K562 (cell line): ENCODE data around the gene COQ8B. TPM values are rescaled to one million over a fixed set of nuclear protein-coding genes. Genes with fewer than 3 reads are reported as not detected.

Source experiments
- FOXK1 ChIP-seq: sonication (generic); formaldehyde crosslinking; IDR thresholded peaks from 2 replicates; pipeline ENCODE4 v1.8.0; 2022; ENCODE audit warnings: missing genetic modification reagents, mild to moderate bottlenecking, borderline replicate concordance
- FOXM1 ChIP-seq, 2 experiments: fragments of 450-650 bp in 1 of 2; sonication (generic) in 1 of 2; formaldehyde crosslinking in 1 of 2; IDR thresholded peaks; 2 replicates each; pipeline versions ENCODE4 v1.6.1 to v1.9.0; 2017 to 2022; ENCODE audit warnings: low read depth in 2 of 2, mild to moderate bottlenecking in 2 of 2, missing genetic modification reagents in 1 of 2, moderate library complexity in 1 of 2
- HDAC6 ChIP-seq: IDR thresholded peaks from 2 replicates; pipeline ENCODE4 v1.6.1; 2012; ENCODE audit warnings: low read depth, mild to moderate bottlenecking, control low read depth, inconsistent platforms, low read length, moderate library complexity
- MAFK ChIP-seq: IDR thresholded peaks from 2 replicates; pipeline ENCODE4 v1.6.1; 2011; ENCODE audit warnings: low read length, improper control_type of control experiment
- NCOA4 ChIP-seq: fragments of 450-650 bp; IDR thresholded peaks from 2 replicates; pipeline ENCODE4 v1.6.1; 2018; ENCODE audit warnings: mild to moderate bottlenecking; ENCODE audit not compliant: partially characterized antibody
- NFE2L1 ChIP-seq: fragments of 450-650 bp; IDR thresholded peaks from 2 replicates; pipeline ENCODE4 v1.6.1; 2016; ENCODE audit warnings: missing genetic modification characterization, low read depth, mild to moderate bottlenecking, missing compliant biosample characterization, moderate library complexity, borderline replicate concordance
- NFRKB ChIP-seq: fragments of 450-650 bp; IDR thresholded peaks from 2 replicates; pipeline ENCODE4 v1.6.1; 2016; ENCODE audit warnings: low read depth
- PHB2 ChIP-seq: fragments of 450-650 bp; IDR thresholded peaks from 2 replicates; pipeline ENCODE4 v1.6.1; 2017; ENCODE audit warnings: low read depth
- RBM39 ChIP-seq: fragments of 200-400 bp; formaldehyde crosslinking; optimal IDR thresholded peaks from 2 replicates; pipeline ENCODE3; 2018; ENCODE audit warnings: low read depth, low read length
- SREBF2 ChIP-seq: sonication (generic); formaldehyde crosslinking; IDR thresholded peaks from 2 replicates; pipeline ENCODE4 v1.4.0; 2020; ENCODE audit warnings: mild to moderate bottlenecking, missing genetic modification reagents
- SRSF9 ChIP-seq: fragments of 200-400 bp; formaldehyde crosslinking; IDR thresholded peaks from 2 replicates; pipeline ENCODE4 v1.6.1; 2017; ENCODE audit warnings: low read depth, low read length, borderline replicate concordance
- ZFPM2 ChIP-seq: fragments of 250-450 bp; sonication (Bioruptor Pico); IDR thresholded peaks from 2 replicates; pipeline ENCODE4 v1.5.1; 2022; ENCODE audit warnings: mild to moderate bottlenecking
- ZNF778 ChIP-seq: fragments of 450-650 bp; formaldehyde crosslinking; IDR thresholded peaks from 2 replicates; pipeline ENCODE4 v1.4.0; 2020; ENCODE audit warnings: mild to moderate bottlenecking, moderate library complexity
- polyA plus RNA-seq, 8 experiments: library from polyadenylated mRNA; depleted of rRNA in 4 of 8; stranded (reverse) in 5 of 8; unstranded in 3 of 8; fragments of >200 nt; fragmentation: Nextera tagmentation in 2 of 8; fragmentation: Illumina TruSeq in 1 of 8; extraction: Ambion mirVana in 2 of 8; extraction: Trizol in 1 of 8; gene quantifications; 2 replicates each; pipeline versions ENCODE4 v1.2.1 to v1.2.3, GENCODE V29; 2011 to 2014; ENCODE audit warnings: inconsistent platforms in 1 of 8, missing spikeins in 1 of 8
- total RNA-seq, 7 experiments: library from RNA; depleted of rRNA in 6 of 7; stranded (reverse); fragments of >200 nt in 6 of 7; fragmentation: Illumina TruSeq in 2 of 7; extraction: Trizol in 2 of 7; gene quantifications; 2 replicates each; pipeline versions ENCODE4 v1.2.1 to v1.2.3, GENCODE V29; 2011 to 2021; ENCODE audit warnings: low replicate concordance in 1 of 7
- TF ChIP-seq, protein P1 (sequence below): sonication (generic); formaldehyde crosslinking; IDR thresholded peaks from 2 replicates; pipeline ENCODE4 v1.8.1; 2022; ENCODE audit warnings: missing genetic modification reagents
- TF ChIP-seq, protein P2 (sequence below): sonication (generic); formaldehyde crosslinking; IDR thresholded peaks from 2 replicates; pipeline ENCODE4 v1.8.0; 2023; ENCODE audit warnings: missing genetic modification reagents, mild to moderate bottlenecking, borderline replicate concordance
- TF ChIP-seq, protein P3 (sequence below): fragments of 250-450 bp; sonication (Bioruptor Pico); IDR thresholded peaks from 2 replicates; pipeline ENCODE4 v1.5.0; 2021
- TF ChIP-seq, protein P4 (sequence below): fragments of 450-650 bp; formaldehyde crosslinking; IDR thresholded peaks from 2 replicates; pipeline ENCODE4 v1.4.0; 2020; ENCODE audit warnings: mild to moderate bottlenecking
- TF ChIP-seq, protein P5 (sequence below): sonication (generic); formaldehyde crosslinking; IDR thresholded peaks from 2 replicates; pipeline ENCODE4 v1.8.1; 2023; ENCODE audit warnings: mild to moderate bottlenecking, missing genetic modification reagents, moderate library complexity

The COQ8B gene
- total and polyA plus RNA-seq, 9 of the 15 experiments (the other 6 are each of a cell fraction or from before 2014, with no cell fraction given), result 0.41 to 32.3 (median 12.9) TPM

DNA sequence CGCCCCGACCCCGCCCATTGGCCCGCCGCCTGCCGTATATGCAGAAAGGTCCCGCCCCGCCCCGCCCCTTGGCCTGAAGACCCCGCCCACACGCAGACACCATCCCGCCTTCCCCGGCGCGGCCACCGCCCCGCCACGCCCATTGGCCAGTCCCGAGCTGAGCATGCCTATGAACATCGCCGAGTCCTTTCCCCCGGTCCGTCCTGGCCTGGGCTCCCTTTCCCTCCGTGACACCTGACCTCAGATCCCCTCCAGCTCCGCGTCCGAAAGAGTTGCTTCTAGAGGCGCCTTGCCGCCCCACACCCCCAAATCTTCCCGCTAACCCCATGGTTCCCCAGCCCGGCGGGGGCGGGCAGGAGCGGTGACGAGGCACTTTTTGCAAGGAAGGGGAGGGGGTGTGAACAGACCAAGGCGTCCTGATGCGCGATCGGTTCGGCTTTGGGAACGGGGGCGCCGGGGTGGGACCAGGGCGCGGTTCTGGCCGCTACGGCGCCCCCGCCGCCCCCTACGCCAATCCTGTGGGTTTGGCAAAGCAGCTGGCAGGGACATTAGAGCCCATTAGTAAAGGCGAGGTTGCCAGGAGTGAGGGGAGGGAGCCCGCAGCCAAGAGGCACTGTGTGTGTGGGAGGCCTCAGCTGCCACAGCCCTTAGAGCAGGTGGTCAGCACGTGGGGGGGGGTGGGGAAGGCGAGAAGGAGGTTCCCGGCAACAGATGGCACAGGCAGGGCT is 25.8 kb downstream of the COQ8B start (continued):
- TF ChIP-seq, protein P1, sequence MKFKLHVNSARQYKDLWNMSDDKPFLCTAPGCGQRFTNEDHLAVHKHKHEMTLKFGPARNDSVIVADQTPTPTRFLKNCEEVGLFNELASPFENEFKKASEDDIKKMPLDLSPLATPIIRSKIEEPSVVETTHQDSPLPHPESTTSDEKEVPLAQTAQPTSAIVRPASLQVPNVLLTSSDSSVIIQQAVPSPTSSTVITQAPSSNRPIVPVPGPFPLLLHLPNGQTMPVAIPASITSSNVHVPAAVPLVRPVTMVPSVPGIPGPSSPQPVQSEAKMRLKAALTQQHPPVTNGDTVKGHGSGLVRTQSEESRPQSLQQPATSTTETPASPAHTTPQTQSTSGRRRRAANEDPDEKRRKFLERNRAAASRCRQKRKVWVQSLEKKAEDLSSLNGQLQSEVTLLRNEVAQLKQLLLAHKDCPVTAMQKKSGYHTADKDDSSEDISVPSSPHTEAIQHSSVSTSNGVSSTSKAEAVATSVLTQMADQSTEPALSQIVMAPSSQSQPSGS (CRISPR knock-in tag), result no peak
- TF ChIP-seq NCOA4, result no peak
- TF ChIP-seq, protein P2, sequence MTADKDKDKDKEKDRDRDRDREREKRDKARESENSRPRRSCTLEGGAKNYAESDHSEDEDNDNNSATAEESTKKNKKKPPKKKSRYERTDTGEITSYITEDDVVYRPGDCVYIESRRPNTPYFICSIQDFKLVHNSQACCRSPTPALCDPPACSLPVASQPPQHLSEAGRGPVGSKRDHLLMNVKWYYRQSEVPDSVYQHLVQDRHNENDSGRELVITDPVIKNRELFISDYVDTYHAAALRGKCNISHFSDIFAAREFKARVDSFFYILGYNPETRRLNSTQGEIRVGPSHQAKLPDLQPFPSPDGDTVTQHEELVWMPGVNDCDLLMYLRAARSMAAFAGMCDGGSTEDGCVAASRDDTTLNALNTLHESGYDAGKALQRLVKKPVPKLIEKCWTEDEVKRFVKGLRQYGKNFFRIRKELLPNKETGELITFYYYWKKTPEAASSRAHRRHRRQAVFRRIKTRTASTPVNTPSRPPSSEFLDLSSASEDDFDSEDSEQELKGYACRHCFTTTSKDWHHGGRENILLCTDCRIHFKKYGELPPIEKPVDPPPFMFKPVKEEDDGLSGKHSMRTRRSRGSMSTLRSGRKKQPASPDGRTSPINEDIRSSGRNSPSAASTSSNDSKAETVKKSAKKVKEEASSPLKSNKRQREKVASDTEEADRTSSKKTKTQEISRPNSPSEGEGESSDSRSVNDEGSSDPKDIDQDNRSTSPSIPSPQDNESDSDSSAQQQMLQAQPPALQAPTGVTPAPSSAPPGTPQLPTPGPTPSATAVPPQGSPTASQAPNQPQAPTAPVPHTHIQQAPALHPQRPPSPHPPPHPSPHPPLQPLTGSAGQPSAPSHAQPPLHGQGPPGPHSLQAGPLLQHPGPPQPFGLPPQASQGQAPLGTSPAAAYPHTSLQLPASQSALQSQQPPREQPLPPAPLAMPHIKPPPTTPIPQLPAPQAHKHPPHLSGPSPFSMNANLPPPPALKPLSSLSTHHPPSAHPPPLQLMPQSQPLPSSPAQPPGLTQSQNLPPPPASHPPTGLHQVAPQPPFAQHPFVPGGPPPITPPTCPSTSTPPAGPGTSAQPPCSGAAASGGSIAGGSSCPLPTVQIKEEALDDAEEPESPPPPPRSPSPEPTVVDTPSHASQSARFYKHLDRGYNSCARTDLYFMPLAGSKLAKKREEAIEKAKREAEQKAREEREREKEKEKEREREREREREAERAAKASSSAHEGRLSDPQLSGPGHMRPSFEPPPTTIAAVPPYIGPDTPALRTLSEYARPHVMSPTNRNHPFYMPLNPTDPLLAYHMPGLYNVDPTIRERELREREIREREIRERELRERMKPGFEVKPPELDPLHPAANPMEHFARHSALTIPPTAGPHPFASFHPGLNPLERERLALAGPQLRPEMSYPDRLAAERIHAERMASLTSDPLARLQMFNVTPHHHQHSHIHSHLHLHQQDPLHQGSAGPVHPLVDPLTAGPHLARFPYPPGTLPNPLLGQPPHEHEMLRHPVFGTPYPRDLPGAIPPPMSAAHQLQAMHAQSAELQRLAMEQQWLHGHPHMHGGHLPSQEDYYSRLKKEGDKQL (CRISPR knock-in tag), result no peak
- TF ChIP-seq SRSF9, result no peak
- TF ChIP-seq FOXM1 (IDR thresholded peaks at IDR 0.05; ENCODE audit: low read depth), result no peak
- 0 out of 2 replicates have a peak, but pooled peaks have one; percentile 29 for TF ChIP-seq FOXM1 (CRISPR knock-in tag; IDR thresholded peaks at IDR 0.05; ENCODE audit: low read depth)
- no peak for TF ChIP-seq ZFPM2 (CRISPR knock-in tag)
- no peak for TF ChIP-seq HDAC6
- TF ChIP-seq ZNF778, result no peak
- TF ChIP-seq, protein P3, sequence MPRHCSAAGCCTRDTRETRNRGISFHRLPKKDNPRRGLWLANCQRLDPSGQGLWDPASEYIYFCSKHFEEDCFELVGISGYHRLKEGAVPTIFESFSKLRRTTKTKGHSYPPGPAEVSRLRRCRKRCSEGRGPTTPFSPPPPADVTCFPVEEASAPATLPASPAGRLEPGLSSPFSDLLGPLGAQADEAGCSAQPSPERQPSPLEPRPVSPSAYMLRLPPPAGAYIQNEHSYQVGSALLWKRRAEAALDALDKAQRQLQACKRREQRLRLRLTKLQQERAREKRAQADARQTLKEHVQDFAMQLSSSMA, result no peak
- TF ChIP-seq, protein P4, sequence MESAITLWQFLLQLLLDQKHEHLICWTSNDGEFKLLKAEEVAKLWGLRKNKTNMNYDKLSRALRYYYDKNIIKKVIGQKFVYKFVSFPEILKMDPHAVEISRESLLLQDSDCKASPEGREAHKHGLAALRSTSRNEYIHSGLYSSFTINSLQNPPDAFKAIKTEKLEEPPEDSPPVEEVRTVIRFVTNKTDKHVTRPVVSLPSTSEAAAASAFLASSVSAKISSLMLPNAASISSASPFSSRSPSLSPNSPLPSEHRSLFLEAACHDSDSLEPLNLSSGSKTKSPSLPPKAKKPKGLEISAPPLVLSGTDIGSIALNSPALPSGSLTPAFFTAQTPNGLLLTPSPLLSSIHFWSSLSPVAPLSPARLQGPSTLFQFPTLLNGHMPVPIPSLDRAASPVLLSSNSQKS (CRISPR knock-in tag), result no peak
- TF ChIP-seq SREBF2 (CRISPR knock-in tag), result no peak
- TF ChIP-seq, protein P5, sequence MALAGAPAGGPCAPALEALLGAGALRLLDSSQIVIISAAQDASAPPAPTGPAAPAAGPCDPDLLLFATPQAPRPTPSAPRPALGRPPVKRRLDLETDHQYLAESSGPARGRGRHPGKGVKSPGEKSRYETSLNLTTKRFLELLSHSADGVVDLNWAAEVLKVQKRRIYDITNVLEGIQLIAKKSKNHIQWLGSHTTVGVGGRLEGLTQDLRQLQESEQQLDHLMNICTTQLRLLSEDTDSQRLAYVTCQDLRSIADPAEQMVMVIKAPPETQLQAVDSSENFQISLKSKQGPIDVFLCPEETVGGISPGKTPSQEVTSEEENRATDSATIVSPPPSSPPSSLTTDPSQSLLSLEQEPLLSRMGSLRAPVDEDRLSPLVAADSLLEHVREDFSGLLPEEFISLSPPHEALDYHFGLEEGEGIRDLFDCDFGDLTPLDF (CRISPR knock-in tag), result 0 out of 2 replicates have a peak, but pooled peaks have one; percentile 57
- TF ChIP-seq RBM39, result no peak
- peak; percentile 94 for TF ChIP-seq NFE2L1 (tag)
- TF ChIP-seq MAFK, result peak; percentile 86
- TF ChIP-seq FOXK1 (CRISPR knock-in tag), result no peak
- TF ChIP-seq NFRKB, result peak; percentile 69; the same call in 1 of the 2 replicates
- TF ChIP-seq PHB2, result no peak
